RKO (cell line): Measurements from ENCODE around the gene TCERG1L.

ENCODE experiments used
- DNase-seq: peaks from one replicate; pipeline ENCODE4 v3.0.0-alpha.2; 2016; ENCODE audit warnings: low spot score

The TCERG1L gene

GRCh38 chr10:131065673-131066305 is 245.7 kb downstream of the TCERG1L start:
- DNase-seq = no peak

DNA sequence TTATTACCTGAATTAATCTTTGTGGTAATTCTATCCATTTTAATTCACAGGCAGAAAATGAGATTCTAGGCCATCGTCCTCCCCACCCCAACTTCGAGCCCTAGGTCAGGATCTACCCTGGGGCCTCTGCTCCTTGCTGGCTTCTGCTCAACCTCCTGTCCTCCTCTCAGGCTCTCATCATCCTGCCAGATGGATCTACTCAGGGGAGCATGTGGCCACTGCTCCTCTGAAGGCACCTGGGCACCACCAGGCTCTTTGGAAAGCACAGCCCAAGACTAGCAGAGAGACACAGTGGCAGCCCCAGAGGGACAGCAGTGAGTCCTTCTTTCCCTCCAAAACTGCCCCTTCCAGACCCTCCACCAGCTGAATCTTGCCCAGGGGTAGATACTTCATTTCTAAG is 248.2 kb downstream of the TCERG1L start:
- DNase-seq = no peak

DNA sequence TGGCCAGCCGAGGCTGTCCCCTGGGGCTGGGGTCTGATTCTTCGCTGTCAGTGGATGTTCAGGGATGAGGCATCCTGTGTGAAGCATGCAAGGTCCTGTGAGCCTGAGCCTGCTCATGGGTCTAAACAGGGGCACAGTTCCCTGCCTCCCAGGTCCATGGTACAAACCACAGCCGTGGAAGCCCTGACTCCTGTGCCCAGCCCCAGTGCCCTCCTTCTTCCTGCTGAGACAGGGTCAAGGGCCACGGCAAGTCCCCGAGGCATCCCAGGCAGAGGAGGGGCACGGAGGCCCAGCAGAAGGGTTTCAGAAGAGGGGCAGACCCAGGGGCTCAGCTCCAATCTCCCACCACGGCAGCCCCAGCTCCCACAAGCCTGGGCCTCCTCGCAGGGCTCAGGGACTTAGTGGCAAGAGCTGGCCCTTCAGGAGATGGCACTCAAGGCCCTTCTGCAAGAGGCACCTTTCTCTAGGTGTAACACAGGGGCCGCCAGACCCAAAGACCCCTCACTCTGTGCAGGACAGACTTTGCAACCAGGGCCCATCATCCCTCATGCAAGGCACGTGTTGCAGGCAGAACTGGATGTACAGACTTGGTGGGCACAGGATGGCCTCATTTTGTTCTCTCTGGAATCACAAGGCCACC is 248.8 kb downstream of the TCERG1L start:
- DNase-seq = no peak

DNA sequence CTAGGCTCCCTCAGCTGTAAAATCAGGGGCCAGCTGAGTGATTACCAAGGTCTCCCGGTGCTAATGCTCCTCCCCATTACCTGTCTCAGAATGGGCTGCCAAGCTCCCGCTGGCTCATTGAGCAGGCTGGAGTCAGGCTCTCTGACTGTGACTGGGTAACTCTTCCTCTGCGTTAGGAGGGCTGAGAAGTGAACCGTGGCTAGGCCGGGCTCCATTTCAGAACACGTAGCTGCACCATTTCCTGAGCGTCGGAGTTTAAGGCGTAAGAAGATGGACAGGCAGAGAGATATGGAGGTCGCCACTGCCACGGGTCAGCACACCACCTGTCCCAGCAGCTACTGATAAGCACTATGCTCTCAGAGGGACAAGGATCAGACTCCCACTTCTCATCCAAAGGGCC is 250.3 kb downstream of the TCERG1L start:
- no peak for DNase-seq

GRCh38 chr10:131059881-131060280 is 251.6 kb downstream of the TCERG1L start:
- DNase-seq = no peak

DNA sequence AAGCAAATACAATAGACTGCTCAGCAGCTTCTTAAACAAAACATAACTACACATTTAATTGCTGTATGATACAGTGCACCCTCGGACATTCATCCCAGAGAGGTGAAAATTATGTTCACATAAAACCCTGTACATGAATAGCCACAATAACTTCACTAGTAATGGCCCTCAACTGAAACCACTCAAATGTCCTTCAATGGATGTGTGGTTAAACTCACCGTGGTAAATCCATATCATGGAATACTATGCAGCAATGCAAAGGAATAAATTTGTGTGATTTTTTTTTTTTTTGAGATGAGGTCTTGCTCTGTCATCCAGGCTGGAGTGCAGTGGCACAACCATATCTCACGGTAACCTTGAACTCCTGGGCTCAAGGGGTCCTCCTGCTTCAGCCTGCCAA is 252.7 kb downstream of the TCERG1L start:
- no peak for DNase-seq

GRCh38 chr10:131056781-131057180 is 254.7 kb downstream of the TCERG1L start:
- DNase-seq = no peak

DNA sequence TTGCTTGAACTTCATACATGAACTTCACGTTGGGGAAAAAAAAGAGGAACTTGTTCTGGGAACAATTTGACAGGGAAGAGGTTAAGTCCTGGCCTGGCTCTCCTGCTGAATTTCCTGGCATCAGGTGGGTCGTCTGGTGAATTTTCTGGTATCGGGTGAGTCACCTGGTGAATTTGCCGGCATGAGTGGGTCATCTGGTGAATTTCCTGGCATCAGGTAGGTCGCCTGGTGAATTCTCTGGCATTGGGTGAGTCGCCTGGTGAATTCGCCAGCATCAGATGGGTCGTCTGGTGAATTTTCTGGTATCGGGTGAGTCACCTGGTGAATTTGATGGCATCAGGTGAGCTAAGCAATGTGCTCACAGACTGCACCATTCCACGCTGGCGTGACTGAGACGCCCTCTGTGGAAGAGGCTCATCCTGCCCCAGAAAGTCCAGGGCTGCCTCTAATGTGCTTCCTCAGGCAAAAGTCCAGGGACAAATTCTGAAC is 255.4 kb downstream of the TCERG1L start:
- no peak for DNase-seq

DNA sequence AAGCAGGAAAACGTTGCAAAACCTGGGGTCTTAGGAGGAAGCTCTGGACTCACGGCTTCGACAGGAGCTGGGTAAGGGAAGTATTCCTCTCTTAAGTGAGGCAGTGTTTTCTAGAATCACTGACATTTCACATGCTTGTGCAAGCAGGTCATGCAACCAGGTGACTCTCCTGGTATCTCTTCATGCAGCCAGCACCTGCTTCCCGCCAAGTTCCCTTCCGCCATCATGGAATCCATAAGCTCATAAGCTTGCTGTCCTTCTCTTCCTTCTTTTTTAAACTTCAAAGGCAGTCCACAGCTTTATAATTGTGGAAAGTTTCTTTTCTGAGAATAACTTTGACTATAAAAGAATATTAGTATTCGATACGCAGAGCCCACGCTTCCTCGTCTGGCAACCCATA is 256.1 kb downstream of the TCERG1L start:
- no peak for DNase-seq

- DNase-seq = no peak
These were observed 258.3 kb downstream of the TCERG1L start for GRCh38 chr10:131053192-131053591.

DNA sequence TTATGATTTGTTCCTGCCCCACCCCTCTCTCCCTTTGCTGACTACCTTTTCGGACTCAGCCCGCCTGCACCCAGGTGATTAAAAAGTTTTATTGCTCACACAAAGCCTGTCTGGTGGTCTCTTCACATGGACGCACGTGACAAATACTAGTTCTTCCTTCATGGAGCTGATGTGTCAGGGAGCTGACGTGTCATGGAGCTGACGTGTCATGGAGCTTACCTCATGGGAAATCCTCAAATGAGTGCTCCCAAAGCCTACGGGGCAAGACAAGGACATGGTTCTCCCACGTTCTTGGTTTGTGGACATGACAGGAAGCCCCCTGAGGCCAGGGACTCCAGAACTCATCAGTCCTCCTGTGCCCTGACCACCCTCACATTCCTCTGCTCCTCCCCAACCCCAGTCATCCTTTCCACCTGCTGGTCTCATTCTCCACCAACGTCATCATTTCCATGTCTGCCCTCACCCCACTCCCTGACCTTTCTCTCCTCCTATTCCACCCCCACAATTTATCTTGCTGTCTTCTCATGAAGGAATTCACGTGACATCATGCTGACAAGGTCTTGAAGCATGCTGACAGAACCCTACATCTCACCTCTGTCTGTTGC is 261.3 kb downstream of the TCERG1L start:
- no peak for DNase-seq

GRCh38 chr10:131049016-131049415 is 262.5 kb downstream of the TCERG1L start:
- DNase-seq = no peak

DNA sequence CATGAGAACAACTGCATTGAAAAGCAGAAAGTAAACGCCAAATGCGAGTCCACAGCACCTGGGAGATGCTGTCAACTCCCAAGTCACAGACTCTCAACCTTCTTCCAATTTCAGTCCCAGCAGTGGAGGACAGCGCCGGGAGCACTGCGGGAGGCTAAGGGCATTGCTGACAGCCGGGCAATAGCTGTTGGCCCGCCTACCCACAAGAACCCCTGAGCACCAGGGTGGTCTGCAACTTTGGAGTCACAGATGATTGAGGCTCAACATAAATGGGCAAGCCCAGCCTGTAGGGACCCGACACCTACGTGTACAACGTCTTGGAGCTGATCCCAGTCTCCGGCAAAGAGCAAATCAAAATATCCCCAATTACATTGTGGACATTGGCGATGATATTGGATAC is 262.9 kb downstream of the TCERG1L start:
- no peak for DNase-seq

DNA sequence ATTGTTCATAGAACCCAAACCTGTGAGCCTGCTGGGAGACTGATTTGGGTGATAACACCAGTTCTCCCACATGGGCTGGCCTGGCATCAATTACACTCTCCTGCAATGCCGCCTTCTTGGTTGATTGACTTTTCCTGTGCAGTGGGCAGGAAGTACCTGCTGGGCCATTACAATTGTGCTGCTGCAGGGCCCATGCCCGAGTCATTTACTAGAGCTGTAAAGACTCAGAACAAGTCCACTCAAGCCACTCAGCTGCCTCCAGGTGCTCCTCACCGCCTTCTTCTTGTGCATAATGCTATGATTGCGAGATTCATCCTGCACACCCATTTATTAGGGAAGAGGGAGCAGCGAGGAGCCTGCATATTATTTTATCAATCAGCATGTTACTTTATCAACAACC is 264.0 kb downstream of the TCERG1L start:
- no peak for DNase-seq

DNA sequence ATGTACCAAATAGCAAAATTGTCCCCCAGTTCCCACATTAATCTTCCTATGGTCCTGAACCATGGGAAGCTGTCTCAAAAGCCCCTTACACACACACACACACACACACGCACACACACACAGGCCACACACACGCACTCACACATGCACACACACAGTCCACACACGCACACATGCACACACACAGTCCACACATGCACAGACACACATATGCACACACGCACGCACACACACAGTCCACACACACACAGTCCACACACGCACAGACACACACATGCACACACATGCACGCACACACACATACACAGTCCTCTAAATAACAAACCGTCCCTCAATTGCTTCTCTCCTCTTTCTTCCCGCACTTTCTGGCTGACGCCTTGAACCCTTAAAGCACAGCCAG is 265.3 kb downstream of the TCERG1L start:
- DNase-seq = no peak

DNA sequence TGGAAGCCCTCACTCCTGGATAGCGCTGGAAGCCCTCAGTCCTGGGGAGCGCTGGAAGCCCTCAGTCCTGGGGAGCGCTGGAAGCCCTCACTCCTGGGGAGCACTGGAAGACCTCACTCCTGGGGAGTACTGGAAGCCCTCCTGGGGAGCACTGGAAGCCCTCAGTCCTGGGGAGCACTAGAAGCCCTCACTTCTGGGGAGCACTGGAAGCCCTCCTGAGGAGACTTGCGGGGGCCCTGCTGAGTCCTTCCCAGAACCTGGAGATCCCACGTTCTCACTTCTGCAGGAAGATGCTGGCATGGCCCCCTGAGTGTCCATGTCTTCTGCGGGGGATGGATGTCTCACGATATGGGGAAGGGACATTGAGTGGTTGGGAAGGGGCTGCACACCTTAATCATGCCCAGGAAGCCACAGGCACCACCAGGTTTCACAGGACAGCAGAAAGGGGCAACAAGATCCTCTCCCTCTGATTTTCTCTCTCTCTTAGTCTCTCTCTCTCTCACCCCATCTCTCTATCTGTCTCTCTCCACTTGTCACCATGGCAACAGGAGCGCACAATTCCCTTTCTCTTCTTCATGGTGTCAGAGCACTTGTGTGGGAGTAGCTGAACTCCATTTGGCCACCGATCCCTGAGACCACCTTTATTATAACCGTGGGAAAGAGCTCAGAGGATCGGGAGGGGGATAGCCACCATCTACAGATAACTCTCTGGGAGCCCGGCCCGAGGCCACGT is 267.0 kb downstream of the TCERG1L start:
- DNase-seq = no peak

- peak; percentile 4 for DNase-seq
These were observed 268.4 kb downstream of the TCERG1L start for GRCh38 chr10:131043039-131043691.
